Vagina (tissue), 2 donors: ENCODE data around the gene HSPA12A. TPM values are rescaled to one million over a fixed set of nuclear protein-coding genes. Genes with fewer than 3 reads are reported as not detected.
A peak's percentile ranks its signal among the peaks of the same experiment; 100 is the strongest.

Source experiments
- DNase-seq, 2 donors: peaks; one replicate each; pipeline ENCODE4 v3.0.0-alpha.2; 2017; ENCODE audit errors: extremely low spot score in 2 of 2
- H3K27ac ChIP-seq: fragments of 200-600 bp; sonication (generic); one replicate; pipeline ENCODE4 v1.5.1; 2019
- H3K27me3 ChIP-seq: fragments of 200-600 bp; sonication (generic); one replicate; pipeline ENCODE4 v1.5.1; 2019
- H3K36me3 ChIP-seq, 2 donors: fragments of 200-600 bp; sonication (generic); one replicate each; pipeline ENCODE4 v1.5.1; 2017 to 2019
- H3K4me1 ChIP-seq: fragments of 200-600 bp; sonication (generic); one replicate; pipeline ENCODE4 v1.5.1; 2019
- H3K4me3 ChIP-seq, 2 donors: fragments of 200-600 bp; sonication (generic); 1 replicate in 1 of 2; 2 replicates in 1 of 2; pipeline ENCODE4 v1.5.1; 2016 to 2019
- H3K9me3 ChIP-seq: fragments of 200-600 bp; sonication (generic); one replicate; pipeline ENCODE4 v1.5.1; 2019
- POLR2A ChIP-seq, 2 donors: fragments of 450-650 bp; IDR thresholded peaks; one replicate each; pipeline ENCODE4 v1.6.1; 2017; ENCODE audit warnings: antibody characterized with exemption in 2 of 2, mild to moderate bottlenecking in 2 of 2, moderate library complexity in 2 of 2
- POLR2AphosphoS5 ChIP-seq, 2 donors: sonication (generic); formaldehyde crosslinking; IDR thresholded peaks; one replicate each; pipeline ENCODE4 v1.9.0; 2017; ENCODE audit warnings: antibody characterized with exemption in 2 of 2, mild to moderate bottlenecking in 2 of 2, low read depth in 1 of 2; ENCODE audit not compliant: insufficient read depth in 1 of 2
- intact Hi-C: fragments of 100-400 bp; cut with DNase I; formaldehyde crosslinking; loops from one replicate; pipeline ENCODE4 v1.15.1; 2023
- total RNA-seq: library from RNA; depleted of rRNA; stranded (reverse); fragments of >200 nt; gene quantifications from one replicate; pipeline ENCODE4 v1.2.3, GENCODE V29; 2016
- TF ChIP-seq, protein P1 (sequence below), 3 experiments: fragments of 450-650 bp in 2 of 3; fragments of 200-600 bp in 1 of 3; sonication (generic) in 1 of 3; IDR thresholded peaks; one replicate each; pipeline ENCODE4 v1.5.1; 2017 to 2019; ENCODE audit warnings: antibody characterized with exemption in 3 of 3, mild to moderate bottlenecking in 2 of 3, moderate library complexity in 2 of 3

Gene HSPA12A
- total RNA-seq, 1 donor from 2014 or later, result 28.7 TPM

DNA sequence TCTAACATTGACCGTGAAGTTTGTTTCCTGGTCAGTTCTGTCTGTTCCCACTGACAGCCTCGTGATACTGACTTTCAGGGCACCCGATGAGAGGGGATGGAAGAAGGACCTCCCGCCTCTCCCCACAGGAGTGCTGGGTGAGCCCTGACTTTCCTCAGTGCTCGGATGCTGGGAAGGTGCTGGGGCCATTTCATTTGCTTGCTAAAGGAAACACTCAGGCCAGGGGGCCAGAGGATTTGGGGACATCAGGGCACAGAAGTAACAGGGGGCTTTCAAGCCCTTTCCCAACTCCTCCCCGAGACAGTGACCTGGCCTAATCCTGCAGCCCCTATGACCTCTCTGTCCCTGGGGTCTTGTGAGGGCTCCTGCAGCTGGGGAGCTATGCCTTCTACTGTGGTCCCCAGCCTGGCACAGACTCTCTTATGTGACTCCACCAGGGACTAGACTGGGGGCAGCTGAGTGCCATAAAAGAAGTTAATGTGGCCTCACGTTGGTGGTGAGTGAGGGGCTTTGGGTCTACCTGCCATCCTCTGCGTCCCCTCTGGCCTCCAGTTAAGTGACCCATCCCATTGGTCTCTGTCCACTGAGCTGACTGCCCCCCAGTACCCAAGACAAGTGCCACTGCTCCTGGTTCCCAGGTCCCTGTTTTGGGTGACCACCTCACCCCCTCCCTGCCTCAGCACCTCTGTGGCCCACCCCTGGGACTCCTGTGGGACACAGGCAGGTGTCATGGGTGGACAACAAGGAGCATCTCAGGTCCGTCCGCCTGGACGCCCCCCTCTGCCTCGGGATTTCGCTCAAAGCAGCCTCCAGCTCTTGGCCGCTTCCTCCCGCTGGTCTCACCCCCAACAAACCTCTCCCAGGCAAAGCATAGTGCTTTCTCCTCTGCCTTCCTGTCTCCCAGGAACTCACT lies 33.4 kb upstream of the HSPA12A start:
- Histone ChIP-seq H3K4me1 (peaks cover 15% of the 10 kb centered on the region), H3K27ac (no peak overlapping the region), H3K4me3 (no peak overlapping the region), H3K27me3 (no peaks in the 10 kb centered on the region), H3K9me3 (no peaks in the 10 kb centered on the region), H3K36me3 (no peaks in the 10 kb centered on the region)
- intact Hi-C loops, result no loop called here
- TF ChIP-seq, protein P1, sequence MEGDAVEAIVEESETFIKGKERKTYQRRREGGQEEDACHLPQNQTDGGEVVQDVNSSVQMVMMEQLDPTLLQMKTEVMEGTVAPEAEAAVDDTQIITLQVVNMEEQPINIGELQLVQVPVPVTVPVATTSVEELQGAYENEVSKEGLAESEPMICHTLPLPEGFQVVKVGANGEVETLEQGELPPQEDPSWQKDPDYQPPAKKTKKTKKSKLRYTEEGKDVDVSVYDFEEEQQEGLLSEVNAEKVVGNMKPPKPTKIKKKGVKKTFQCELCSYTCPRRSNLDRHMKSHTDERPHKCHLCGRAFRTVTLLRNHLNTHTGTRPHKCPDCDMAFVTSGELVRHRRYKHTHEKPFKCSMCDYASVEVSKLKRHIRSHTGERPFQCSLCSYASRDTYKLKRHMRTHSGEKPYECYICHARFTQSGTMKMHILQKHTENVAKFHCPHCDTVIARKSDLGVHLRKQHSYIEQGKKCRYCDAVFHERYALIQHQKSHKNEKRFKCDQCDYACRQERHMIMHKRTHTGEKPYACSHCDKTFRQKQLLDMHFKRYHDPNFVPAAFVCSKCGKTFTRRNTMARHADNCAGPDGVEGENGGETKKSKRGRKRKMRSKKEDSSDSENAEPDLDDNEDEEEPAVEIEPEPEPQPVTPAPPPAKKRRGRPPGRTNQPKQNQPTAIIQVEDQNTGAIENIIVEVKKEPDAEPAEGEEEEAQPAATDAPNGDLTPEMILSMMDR (IDR thresholded peaks at IDR 0.05), result no peak
- TF ChIP-seq POLR2AphosphoS5 (IDR thresholded peaks at IDR 0.05; ENCODE audit: insufficient read depth in 1 of 2, low read depth in 1 of 2), result no peak
- no peak for DNase-seq

DNA sequence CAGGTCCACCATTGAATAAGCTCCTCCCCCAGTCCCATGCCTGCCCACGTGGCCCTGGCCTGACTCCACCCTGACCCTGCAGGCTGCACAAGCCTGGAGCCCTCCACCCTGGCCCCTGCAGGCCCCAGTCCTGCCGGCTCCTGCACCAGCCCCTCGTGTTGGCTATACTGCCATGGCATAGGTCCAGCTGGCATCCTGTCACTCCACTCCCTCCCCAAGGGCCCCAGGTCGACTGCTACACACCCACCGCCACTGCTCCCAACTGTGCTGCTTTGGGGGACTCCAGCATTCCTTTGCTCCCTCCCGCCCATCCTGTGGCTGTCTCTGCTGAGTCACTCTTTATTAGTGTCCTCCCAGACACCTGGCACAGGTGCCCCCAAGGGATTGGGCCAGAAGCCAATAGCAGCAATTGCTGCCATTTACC lies 32.4 kb upstream of the HSPA12A start:
- TF ChIP-seq POLR2A (IDR thresholded peaks at IDR 0.05) (no peak), POLR2AphosphoS5 (IDR thresholded peaks at IDR 0.05; ENCODE audit: insufficient read depth in 1 of 2, low read depth in 1 of 2) (no peak)
- TF ChIP-seq, protein P1 (IDR thresholded peaks at IDR 0.05), result no peak
- H3K9me3 ChIP-seq, result no peaks in the 10 kb centered on the region
- H3K27ac ChIP-seq, result no peak overlapping the region
- H3K27me3 ChIP-seq, result no peaks in the 10 kb centered on the region
- H3K36me3 ChIP-seq, result no peaks in the 10 kb centered on the region
- H3K4me3 ChIP-seq, result no peak overlapping the region
- H3K4me1 ChIP-seq, result peaks cover 23% of the 10 kb centered on the region
- no peak for DNase-seq
- intact Hi-C loops, result no loop called here

DNA sequence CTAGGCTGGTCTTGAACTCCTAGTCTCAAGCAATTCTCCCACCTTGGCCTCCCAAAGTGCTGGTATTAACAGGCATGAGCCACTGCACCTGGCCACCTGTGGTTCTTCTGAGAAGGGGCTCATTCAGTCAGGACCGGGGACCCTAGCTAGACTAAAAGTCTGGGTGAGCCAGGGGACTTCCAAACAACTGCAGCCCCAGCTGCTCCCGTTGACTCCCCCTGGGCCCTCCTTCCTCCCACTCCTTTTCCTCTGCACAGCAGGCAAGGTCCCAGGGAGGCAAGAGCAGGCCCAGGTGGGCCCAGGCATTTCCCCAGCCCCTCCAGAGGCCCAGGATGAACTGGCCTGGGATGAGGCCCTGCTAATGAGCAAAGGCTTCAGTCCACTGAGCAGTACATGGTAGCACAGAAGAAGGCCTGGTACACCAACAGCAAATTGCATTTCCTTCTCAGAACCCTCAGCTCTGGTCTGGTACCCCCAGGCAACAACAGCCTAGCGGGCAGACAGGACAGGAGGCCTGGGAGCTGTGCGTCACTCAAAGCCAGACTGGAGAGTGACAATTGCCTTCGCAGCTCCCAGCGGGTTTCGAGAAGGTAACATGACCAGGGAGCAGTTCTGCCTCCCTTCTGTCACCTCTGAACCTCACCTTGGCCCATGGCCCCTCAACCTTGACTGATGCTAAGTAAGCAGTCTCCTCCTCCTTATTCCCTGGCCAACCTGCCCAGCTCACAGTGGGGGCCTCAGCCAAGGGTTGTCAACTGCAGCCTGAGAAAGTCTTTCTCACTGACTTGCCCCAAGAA lies 30.7 kb upstream of the HSPA12A start:
- no peaks in the 10 kb centered on the region for H3K36me3 ChIP-seq
- H3K9me3 ChIP-seq, result no peaks in the 10 kb centered on the region
- peaks cover 30% of the 10 kb centered on the region for H3K4me1 ChIP-seq
- no peak overlapping the region for H3K27ac ChIP-seq
- intact Hi-C loops, result no loop called here
- TF ChIP-seq, protein P1 (IDR thresholded peaks at IDR 0.05), result no peak
- TF ChIP-seq POLR2A (IDR thresholded peaks at IDR 0.05) (no peak), POLR2AphosphoS5 (IDR thresholded peaks at IDR 0.05; ENCODE audit: insufficient read depth in 1 of 2, low read depth in 1 of 2) (no peak)
- no peak overlapping the region for H3K4me3 ChIP-seq
- H3K27me3 ChIP-seq, result no peaks in the 10 kb centered on the region
- DNase-seq, result no peak

DNA sequence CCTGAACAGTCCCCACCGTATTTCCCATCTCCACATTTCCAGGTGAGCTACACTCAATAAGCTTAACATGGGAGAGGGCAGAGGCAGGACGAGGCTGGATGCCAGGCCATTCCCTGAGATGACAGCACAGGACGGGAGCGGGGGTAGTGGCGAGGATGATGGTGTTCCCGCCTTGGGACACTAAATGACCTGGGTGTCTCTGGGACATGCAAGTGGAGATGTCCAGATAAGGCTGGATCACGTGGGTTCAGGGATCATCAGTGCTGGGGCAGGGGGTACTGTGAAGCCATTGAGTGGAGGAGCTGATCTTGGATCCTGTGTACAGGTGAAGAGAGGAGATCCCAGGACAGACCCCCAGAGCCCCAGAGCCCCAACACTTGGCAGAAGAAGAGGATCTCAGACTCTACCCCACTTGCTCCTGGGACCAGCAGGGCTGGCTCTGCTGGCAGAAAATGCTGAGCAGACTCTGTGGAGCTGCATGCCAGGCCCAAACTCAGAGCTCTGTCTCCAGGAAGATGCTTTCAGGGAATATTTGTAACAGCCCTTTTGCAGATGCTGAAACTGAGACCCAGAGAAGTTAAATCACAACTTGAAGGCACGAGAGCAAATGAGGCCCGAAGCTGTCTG lies 29.7 kb upstream of the HSPA12A start:
- Histone ChIP-seq H3K4me1 (peaks cover 39% of the 10 kb centered on the region), H3K27me3 (no peaks in the 10 kb centered on the region), H3K4me3 (no peak overlapping the region), H3K36me3 (no peaks in the 10 kb centered on the region), H3K9me3 (no peaks in the 10 kb centered on the region), H3K27ac (peak overlapping the region; percentile 76)
- intact Hi-C loops, result no loop called here
- TF ChIP-seq, protein P1 (IDR thresholded peaks at IDR 0.05), result no peak
- no peak for TF ChIP-seq POLR2AphosphoS5 (IDR thresholded peaks at IDR 0.05; ENCODE audit: insufficient read depth in 1 of 2, low read depth in 1 of 2)
- TF ChIP-seq POLR2A (IDR thresholded peaks at IDR 0.05), result no peak
- DNase-seq, result no peak
